ENCODE measurements around the gene SEPTIN1.
"Not testable (repeated sequence)": the region's sequence is repeated elsewhere in the genome, so short reads cannot be mapped to it uniquely, and the experiment has no call there.

The SEPTIN1 gene

DNA sequence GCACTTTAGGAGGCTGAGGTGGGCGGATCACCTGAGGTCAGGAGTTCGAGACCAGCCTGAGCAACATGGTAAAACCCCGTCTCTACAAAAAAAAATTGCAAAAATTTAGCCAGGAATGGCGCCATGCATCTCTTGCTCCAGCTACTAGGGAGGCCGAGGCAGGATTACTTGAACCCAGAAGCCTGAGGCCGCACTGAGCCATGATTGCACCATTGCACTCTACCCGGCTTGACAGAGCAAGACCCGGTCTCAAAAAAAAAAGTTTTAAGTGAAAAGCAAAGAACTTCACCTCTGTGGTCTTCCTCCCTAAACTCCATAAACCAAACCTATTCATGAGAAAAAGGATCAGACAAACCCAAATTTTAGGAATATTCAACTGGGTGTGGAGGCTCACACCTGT lies 34.2 kb downstream of the SEPTIN1 start:
- in situ Hi-C loops (cut with MboI; ENCODE audit: low sequenced_read_pairs), result no loop called here

DNA sequence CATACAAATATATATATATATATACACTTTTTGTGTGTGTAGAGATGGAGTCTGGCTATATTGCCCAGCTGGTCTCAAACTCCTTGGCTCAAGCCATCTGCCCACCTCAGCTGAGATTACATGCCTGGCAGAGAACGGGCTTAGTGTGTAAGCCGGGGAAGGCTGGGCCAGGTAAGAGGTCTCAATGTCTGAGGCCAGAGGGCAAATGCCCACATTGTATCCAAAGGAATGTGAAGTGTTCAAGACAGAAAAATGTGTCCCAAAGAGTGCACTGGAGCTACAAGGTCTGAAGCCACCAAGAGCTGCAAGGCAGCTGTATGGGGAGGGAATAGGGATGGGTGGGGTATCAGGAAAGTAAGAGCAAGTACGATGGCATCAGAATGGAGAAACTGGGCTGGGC lies 36.1 kb downstream of the SEPTIN1 start:
- in situ Hi-C loops (cut with MboI; ENCODE audit: low sequenced_read_pairs), result no loop called here

DNA sequence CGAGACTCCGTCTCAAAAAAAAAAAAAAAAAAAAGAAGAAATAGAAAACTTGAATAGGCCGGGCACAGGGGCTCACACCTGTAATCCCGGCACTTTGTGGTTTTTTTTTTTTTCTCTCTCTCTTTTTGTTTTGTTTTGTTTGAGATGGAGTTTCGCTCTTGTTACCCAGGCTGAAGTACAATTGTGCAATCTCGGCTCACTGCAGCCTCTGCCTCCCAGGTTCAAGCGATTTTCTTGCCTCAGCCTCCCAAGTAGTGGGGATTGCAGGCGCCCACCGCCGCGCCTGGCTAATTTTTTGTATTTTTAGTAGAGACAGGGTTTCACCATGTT lies 38.9 kb downstream of the SEPTIN1 start:
- in situ Hi-C loops (cut with MboI; ENCODE audit: low sequenced_read_pairs), result not testable (repeated sequence)

DNA sequence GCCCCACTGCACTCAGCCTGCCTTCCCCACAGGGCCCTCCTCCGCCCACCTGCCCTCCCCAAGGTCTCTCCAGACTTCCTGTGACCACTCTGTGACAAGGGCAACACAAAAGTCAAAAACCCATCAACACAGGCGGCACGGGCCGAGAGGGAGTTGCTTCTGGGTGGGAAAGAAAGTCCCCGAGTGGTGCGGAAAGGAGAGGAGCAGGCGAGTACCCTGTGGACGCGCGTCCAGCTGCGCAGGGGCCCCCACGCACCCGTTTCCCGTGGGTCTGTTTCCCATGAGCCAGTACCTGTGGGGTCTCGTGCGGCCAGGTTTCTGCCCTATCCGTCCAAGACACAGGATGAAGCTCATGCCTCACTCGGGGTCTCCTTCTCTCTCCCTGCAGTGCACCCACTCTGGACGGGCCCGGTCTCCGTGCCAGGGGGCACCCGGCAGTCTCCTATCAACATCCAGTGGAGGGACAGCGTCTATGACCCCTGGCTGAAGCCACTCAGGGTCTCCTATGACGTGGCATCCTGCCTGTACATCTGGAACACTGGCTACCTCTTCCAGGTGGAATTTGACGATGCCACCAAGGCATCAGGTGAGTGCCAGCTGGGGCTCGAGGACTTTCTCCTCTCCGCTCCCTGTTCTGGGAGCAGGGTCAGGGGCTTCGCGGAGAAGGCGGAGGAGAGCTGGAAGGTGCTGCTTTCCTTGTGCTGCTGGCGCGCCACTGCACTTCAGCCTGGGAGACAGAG lies 39.4 kb downstream of the SEPTIN1 start:
- in situ Hi-C loops (cut with MboI; ENCODE audit: low sequenced_read_pairs), result no loop called here

DNA sequence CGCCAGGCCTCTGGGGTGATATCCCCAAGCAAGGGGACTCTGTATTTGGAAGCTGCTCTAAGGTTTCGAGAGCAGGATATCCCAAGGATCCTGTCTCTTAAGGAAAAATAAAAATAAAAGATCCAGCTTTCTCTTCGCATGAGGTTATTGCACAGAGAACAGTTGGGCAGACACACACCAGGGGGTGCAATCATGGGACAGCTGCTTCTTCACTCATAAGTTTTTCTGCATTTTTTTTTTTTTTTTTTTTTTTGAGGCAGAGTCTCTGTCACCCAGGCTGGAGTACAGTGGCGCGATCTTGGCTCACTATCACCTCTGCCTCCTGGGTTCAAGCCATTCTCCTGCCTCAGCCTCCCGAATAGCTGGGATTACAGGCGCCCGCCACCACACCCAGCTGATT lies 40.4 kb downstream of the SEPTIN1 start:
- in situ Hi-C loops (cut with MboI; ENCODE audit: low sequenced_read_pairs), result not testable (repeated sequence)

DNA sequence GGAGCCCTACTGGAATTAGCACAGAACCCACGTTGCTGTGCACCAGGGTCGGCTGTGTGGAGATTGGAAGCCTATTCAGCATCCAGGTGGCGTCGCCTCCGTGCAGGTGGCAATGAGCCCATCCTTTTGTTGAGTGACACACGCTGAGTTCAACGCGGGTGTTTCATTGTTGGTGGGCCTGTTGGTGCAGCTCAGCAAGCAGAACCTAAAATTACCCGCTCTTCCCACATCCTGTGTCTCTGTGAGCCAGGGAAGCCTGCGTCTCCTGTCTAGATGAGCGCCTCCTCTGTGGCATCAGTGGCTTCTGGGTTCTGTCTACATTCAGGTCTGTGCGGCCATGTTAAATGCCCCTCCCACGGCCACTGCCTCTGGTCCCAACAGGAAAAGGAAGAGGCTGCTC lies 41.7 kb downstream of the SEPTIN1 start:
- in situ Hi-C loops (cut with MboI; ENCODE audit: low sequenced_read_pairs), result no loop called here

DNA sequence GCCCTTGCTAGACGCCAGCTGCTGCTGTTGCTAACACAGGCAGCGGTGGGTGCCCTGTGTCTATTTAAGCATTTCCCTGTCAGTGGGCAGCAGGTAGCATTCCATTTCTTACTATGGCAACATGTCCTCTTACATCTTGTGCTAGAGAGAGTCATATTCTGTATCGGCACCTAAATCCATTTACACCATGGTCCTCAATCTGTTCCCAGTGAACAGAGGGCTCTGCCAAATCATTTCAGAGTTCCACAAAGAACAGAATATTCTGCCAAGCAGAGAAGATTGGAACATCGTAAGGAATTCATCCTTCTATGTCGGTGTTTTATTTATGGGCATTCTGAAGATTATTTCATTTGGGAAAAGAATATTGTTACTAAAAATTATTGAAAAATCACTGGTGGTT lies 43.6 kb downstream of the SEPTIN1 start:
- in situ Hi-C loops (cut with MboI; ENCODE audit: low sequenced_read_pairs), result not testable (repeated sequence)

DNA sequence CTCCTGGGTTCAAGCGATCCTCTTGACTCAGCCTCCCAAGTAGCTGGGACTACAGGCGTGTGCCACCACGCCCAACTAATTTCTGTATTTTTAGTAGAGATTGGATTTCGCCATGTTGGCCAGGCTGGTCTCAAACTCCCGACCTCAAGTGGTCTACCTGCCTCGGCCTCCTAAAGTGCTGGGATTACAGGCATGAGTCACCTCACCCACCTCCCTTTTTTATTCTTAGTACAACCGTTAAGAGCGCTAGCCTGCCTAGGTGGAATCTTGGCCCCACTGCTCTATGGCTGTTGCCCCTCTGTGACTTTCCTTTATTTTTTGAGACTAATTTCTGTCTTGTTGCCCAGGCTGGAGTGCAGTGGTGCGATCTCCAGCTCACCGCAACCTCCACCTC lies 44.4 kb downstream of the SEPTIN1 start:
- in situ Hi-C loops (cut with MboI; ENCODE audit: low sequenced_read_pairs), result not testable (repeated sequence)

DNA sequence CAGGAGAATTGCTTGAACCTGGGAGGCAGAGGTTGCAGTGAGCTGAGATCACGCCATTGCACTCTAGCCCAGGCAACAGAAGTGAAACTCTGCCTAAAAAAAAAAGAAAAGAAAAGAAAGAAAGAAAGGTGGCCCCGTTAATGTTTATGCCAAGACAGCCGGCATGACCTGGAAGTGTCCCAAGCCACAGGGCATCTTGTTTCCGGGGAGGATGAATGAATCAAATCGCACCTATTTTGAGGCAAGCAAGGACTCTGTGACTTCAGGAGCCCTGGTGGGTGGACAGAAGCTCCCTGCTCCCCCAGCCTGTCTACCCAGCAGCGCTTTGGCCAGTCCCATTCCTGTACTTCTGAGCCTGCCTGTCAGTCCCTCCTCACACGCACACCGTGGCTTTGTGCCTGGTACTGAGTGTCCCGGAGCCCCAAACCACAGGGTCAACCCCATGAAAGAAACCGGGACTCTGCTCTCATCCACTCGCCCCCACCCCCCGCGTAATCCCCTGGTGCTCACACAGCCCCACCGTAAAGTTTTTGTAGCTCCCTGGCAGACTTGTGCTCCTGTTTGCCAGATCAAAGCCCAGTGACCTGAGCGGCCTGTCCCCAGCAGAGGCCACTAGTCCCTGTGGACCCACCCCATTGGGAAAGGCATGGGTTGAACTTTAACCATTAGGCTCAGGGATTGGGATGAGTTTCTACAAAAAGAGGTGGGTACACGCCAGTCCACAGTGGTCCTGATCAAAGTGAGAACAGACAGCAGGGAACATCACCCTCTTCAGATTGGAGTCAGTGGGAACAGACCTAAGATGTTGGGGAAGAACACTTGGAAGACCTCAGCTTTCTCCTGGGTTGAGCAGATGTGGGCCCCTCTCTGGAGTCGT lies 46.5 kb downstream of the SEPTIN1 start:
- in situ Hi-C loops (cut with MboI; ENCODE audit: low sequenced_read_pairs), result no loop called here

DNA sequence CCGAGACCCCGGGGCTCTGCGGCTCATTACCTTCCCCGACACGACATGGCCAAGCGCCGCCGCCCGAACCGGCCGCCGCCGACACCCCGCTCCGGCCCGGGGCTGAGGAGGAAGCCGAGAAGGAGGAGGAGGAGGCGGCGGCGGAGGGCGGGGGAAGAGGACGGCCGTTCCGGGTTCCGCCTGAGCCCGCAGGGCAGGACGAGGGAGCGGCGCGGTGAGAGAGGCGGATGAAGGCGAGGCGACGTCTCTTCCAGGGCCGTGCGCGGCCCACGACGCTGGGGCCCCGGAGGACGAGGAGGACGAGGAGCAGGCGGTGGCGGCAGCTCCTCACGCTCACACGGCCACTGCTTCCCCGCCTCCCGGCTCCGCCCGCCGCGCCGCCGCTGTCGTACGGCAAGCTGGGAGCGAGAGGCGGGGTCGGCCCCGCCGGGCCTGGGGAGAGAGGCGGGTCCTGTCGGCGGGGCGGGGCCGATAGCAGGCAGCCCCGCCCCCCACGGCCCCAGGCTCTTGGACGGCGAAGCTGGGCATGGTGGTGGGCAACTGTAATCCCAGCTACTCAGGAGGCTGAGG lies 47.2 kb downstream of the SEPTIN1 start:
- in situ Hi-C loops (cut with MboI; ENCODE audit: low sequenced_read_pairs), result not testable (repeated sequence)

DNA sequence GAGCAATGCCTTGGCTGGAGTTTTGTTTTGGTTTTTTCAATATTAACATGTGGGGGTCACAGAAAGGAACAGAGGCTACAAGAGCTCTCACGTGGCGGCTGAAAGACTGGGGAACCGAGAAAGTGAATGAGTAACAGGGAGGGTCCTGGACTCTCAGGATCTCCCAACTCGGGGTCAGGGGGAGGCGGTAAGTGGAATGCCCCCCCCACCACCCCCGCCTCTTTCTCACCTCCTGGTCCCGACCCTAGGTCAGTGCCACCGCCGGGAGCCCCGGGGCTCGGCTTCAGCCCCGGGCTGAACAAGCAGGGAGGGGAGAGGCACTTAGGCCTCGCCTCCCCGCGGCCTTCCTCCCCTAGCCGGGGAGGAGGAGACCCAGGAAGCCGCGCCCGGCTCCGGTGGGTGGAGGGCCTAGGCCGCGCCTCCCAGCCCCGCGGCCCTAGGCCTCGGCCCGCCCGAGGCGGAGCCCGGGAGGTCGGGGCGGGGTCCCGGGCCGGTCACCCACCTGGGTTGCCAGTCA lies 47.8 kb downstream of the SEPTIN1 start:
- in situ Hi-C loops (cut with MboI; ENCODE audit: low sequenced_read_pairs), result not testable (repeated sequence)
